Measurements from ENCODE around the gene C3orf20.

DNA sequence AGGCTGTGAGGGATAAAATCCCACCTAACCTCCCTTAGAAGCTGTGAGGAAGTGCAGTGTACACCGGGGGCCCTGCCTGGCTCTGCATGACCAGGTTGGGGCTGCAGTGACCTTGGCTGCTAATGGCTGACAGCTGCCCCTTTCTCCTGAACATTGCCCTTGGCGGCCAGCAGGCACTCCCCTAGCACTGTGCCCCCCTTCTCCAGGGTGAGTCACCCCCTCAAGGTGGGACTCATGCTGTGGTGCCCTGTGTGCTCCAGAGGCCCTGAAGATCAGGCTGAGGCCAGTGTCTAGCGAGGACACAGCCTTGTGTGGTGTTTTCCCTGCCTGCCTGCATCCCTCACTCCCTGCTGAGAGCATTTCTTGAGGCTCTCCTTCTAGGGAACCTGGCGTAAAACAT lies 122.8 kb downstream of the C3orf20 start:
- TF ChIP-seq, protein P1, sequence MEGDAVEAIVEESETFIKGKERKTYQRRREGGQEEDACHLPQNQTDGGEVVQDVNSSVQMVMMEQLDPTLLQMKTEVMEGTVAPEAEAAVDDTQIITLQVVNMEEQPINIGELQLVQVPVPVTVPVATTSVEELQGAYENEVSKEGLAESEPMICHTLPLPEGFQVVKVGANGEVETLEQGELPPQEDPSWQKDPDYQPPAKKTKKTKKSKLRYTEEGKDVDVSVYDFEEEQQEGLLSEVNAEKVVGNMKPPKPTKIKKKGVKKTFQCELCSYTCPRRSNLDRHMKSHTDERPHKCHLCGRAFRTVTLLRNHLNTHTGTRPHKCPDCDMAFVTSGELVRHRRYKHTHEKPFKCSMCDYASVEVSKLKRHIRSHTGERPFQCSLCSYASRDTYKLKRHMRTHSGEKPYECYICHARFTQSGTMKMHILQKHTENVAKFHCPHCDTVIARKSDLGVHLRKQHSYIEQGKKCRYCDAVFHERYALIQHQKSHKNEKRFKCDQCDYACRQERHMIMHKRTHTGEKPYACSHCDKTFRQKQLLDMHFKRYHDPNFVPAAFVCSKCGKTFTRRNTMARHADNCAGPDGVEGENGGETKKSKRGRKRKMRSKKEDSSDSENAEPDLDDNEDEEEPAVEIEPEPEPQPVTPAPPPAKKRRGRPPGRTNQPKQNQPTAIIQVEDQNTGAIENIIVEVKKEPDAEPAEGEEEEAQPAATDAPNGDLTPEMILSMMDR (conservative IDR thresholded peaks at IDR 0.05; ENCODE audit: low read depth in 2 of 2): no peak
- TF ChIP-seq EZH2 (IDR thresholded peaks at IDR 0.05; ENCODE audit: low read depth, unreplicated experiment) (no peak), POLR2AphosphoS5 (IDR thresholded peaks at IDR 0.05; ENCODE audit: low read depth) (no peak), EZH2phosphoT487 (IDR thresholded peaks at IDR 0.05; ENCODE audit: unreplicated experiment) (no peak), ZNF331 (CRISPR knock-in tag; IDR thresholded peaks at IDR 0.05; ENCODE audit: low read depth) (no peak), NANOG (IDR thresholded peaks at IDR 0.05; ENCODE audit: borderline replicate concordance) (no peak), JUNB (IDR thresholded peaks at IDR 0.05; ENCODE audit: unreplicated experiment) (no peak), STAT1 (IDR thresholded peaks at IDR 0.05; ENCODE audit: unreplicated experiment) (no peak)
- TF ChIP-seq, protein P2, sequence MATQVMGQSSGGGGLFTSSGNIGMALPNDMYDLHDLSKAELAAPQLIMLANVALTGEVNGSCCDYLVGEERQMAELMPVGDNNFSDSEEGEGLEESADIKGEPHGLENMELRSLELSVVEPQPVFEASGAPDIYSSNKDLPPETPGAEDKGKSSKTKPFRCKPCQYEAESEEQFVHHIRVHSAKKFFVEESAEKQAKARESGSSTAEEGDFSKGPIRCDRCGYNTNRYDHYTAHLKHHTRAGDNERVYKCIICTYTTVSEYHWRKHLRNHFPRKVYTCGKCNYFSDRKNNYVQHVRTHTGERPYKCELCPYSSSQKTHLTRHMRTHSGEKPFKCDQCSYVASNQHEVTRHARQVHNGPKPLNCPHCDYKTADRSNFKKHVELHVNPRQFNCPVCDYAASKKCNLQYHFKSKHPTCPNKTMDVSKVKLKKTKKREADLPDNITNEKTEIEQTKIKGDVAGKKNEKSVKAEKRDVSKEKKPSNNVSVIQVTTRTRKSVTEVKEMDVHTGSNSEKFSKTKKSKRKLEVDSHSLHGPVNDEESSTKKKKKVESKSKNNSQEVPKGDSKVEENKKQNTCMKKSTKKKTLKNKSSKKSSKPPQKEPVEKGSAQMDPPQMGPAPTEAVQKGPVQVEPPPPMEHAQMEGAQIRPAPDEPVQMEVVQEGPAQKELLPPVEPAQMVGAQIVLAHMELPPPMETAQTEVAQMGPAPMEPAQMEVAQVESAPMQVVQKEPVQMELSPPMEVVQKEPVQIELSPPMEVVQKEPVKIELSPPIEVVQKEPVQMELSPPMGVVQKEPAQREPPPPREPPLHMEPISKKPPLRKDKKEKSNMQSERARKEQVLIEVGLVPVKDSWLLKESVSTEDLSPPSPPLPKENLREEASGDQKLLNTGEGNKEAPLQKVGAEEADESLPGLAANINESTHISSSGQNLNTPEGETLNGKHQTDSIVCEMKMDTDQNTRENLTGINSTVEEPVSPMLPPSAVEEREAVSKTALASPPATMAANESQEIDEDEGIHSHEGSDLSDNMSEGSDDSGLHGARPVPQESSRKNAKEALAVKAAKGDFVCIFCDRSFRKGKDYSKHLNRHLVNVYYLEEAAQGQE (IDR thresholded peaks at IDR 0.05; ENCODE audit: unreplicated experiment): no peak
- TF ChIP-seq, protein P3, sequence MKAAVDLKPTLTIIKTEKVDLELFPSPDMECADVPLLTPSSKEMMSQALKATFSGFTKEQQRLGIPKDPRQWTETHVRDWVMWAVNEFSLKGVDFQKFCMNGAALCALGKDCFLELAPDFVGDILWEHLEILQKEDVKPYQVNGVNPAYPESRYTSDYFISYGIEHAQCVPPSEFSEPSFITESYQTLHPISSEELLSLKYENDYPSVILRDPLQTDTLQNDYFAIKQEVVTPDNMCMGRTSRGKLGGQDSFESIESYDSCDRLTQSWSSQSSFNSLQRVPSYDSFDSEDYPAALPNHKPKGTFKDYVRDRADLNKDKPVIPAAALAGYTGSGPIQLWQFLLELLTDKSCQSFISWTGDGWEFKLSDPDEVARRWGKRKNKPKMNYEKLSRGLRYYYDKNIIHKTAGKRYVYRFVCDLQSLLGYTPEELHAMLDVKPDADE (IDR thresholded peaks at IDR 0.05): no peak
